NCI-H774 (cell line): ENCODE results near the gene CD36.

ENCODE experiments used
- DNase-seq: peaks from one replicate; lab custom pipeline; 2025; lab: John Stamatoyannopoulos, UW

Gene CD36

DNA sequence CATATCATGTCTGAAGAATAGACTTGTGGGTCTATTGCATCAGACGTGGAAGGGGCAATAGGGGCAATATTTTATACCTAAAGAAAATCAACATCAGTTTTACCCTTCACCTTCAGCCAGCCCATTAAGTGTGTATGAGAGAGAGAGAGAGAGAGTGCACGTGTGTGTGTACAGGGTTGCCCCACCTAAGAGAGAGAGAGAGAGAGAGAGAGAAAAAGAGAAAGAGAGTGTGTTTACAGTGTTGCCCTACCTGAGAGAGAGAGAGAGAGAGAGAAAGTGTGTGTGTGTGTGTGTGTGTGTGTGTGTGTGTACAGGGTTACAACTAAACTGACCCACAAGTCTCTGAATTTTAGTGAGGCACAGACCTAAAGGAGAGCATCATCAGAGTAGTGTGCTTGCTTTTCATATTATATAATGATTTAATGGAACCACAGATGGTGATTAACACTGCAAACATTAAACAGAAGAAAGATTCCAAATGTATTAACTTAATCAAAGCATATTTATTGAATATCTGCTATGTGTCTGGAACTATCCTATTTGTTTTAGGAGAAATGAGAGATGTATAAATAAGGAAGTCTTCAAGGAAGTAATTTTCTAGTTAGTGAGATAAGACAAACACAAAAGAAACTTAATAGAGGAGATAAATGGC, 66.8 kb downstream of the CD36 start:
- no peak for DNase-seq

DNA sequence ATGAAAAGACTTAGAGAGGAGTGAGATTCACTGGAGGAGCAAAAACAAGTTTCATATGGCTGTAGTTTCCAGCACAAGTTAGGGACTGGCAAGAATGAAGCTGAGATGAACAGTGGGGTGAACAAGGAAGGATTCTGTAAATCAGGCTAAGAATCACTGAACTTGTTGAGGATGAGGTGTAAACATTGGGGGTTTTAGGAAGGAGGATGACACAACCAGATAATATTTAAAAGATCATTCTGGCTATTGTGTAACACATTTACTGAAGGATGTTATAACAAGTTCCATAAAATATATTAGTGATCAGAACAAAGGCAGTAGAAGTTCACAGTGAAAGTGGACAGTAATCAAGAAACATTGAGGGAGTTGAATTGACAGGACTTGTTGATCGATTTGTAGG, 68.9 kb downstream of the CD36 start:
- no peak for DNase-seq

DNA sequence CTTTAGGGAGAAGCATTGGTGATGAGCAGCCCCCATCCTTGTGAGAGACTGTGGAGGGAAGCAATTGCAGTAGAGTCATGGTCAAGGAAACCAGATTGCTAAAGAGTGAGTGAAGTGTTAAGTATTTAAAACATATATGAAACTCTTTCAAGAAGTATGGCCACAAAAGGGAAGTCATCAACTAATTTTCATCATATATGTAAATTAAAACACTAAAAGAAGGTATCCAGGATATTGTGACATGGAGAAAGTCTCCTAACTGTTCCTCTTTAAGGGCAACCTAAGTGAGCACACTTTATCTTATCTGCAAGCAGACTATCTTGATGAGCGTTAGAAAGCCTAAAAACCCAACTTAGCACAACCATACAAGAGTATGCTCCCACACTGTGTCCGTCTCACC, 69.7 kb downstream of the CD36 start:
- DNase-seq: no peak

DNA sequence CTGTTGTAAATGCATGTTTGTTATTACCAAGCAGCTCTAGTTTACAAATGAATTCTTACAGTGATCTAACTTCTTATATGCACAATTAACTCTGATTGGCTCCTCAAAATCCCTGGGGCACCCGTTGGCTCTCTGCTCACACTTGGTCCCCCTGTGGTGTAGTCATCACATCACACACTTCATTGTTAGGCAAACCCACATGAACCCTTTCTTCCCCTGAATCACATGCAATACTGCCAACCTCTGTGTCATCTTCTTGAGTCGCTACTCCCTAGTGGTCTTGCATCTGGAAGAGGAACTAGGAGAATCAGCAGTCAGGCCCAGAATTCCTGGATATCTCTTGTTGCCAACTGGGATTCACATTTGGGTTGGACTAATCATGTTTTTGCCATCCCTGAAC, 73.1 kb downstream of the CD36 start:
- no peak for DNase-seq

DNA sequence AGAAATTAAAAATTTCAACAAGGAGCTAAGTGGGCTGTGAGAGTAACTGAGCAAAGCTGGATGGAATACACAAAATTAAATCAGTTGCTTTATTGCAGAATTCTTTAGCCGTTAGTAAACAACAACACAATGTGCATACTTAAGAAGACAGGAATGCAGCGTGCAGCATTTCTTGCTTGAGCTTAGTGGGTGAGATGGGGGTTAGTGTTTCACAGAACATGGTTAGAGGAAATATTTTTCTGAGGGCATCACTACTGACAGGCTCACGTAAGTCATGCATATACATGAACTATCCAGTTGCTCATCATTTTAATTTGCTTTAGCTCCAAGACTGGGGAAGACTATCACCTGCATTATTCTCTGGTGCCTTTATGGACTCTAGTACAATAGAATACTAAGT, 80.8 kb downstream of the CD36 start:
- DNase-seq: no peak

DNA sequence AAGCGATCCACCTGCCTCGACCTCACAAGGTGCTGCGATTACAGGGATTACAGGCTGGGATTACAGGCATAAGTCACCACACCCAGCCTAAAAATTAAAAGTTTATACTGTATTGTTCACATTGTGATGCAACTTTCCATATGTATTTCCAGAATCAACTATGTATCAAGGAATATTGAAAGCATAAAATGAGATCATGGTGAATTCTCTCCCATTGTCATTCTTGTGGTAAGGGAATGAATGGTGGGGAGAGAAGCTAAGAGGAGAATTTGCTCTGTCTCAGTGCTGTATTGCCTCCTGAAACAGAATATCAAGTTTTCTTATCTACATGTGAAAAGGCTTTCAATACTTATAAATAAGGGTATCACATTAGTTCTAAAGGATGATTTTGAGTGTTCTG, 81.7 kb downstream of the CD36 start:
- DNase-seq: no peak

DNA sequence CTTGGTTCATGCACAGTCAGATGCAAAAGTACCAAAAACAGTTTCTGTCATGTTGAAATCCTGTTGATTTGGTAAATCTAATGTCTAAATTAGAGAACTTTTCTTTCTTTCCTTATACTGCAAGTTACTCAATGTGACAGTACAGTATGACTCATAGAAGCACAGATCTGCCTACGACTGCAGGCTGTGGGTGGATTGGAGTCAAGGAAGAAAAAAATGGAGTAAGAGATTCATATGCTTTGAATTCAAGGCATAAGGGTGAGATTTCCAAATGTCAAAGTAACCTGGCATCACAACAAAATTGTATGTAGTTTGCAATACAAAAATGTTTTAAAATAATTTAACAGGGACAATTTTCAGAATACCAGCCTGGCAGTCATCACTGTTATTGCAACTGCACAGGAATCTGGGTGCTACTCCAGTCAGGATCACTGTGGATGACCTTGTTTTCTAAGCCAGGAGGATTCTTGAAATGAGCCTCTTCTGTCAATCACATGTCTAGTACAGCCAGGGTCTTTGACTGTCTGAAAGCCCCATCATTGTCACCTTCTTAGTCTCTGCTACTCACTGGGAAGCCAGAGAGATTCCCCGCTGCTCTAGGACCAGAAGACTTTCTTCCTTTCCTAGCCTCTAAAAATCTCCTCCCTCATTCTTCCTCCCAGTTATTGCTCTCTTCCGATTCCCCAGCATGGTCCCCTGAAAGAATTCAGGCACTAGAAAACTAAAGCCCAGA, 83.6 kb downstream of the CD36 start:
- DNase-seq: no peak

DNA sequence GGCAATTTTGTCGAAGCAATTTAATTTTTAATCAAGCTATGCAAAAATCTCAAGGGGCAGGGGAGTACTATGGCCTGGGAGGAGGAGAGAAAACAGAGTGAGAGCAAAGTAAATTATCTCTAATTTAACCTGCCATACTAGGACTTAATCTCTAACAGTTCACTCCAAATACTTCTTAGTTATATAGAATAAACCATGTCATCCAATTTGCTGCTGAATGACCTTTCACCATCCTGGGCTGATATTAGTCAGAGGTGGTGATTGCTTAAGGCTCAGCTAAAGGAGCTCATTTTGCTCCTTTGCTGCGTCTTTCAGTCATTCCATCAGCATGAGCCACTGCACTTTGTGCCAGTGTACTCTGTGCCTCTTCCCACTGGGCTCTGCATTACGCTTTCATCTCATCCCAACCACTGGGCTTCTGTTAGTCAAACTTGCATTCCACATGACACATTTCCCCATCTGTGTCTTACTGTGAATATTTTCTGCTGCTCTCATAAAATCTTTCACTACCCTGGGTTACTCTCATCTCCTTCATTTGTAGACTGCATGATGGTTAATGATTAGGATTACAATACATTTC, 84.3 kb downstream of the CD36 start:
- no peak for DNase-seq

DNA sequence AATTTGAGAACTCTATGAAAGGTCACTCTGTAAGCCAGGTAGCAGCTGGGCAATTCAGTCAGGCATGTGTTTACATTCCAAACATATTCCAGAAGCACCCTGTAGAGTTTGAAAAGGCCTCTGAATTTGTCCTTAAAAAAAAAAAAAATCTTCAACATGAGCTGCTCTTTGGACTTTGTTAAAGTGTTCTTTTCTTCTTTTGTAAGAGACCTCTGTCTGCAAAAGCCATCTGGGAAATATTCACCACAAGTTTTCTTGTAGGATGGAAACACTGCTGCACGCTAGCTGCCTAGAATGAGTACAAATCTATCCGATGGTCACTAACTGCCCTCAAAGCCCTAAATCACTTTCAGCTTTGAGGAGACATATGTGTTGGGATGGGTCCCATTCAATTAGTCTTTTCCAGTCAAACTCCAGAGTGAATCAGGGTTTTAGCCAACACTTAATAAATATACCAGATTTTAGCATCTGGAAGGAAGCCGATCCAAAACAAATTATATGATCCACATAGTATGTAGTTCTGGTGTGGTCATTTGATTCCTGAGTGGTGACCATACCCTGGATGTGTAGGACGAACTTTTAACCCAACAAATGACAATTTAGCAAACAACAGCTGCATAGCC, 85.9 kb downstream of the CD36 start:
- DNase-seq: no peak

DNA sequence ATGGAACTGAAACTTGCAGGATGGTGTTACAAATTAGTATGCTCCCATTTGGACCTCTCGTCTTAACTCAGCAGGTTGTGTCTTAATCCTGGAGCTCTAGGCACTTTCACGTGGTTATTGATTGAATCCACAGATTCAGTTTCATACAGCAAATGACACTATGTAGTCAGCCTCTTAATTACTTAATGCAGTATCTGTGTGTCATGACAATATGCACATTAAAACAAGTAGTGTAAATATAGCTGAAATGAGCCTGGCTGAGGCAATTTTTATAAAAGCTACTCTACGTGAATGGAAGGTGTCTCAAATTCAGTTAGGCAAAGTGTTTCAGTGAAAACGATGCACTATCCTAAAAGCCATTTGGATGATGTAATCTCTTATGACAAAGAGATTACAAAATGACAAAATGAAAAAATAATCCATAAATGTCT, 86.8 kb downstream of the CD36 start:
- no peak for DNase-seq
